H9 (cell line): ENCODE measurements around the gene GATD1. TPM values are rescaled to one million over a fixed set of nuclear protein-coding genes. Genes with fewer than 3 reads are reported as not detected.

Experiments used
- DNase-seq: peaks from one replicate; pipeline ENCODE4 v3.0.0-alpha.2; 2017
- H2AFZ ChIP-seq: one replicate; pipeline ENCODE4 v1.6.1; 2013; ENCODE audit warnings: mild to moderate bottlenecking, low read length, control low read depth, moderate library complexity
- H2AK5ac ChIP-seq: 2 replicates; pipeline ENCODE4 v1.6.1; 2013; ENCODE audit warnings: low read length, control low read depth, mixed read lengths; ENCODE audit not compliant: insufficient read length
- H2BK120ac ChIP-seq: one replicate; pipeline ENCODE4 v1.6.1; 2013; ENCODE audit warnings: low read depth, mild to moderate bottlenecking, low read length, control low read depth, inconsistent platforms; ENCODE audit not compliant: poor library complexity, severe bottlenecking
- H2BK12ac ChIP-seq: 2 replicates; pipeline ENCODE4 v1.6.1; 2013; ENCODE audit warnings: low read length, control low read depth, mixed read lengths, low read depth; ENCODE audit not compliant: insufficient read length
- H2BK15ac ChIP-seq: 2 replicates; pipeline ENCODE4 v1.6.1; 2013; ENCODE audit warnings: low read depth, low read length, control low read depth
- H2BK20ac ChIP-seq: one replicate; pipeline ENCODE4 v1.6.1; 2013; ENCODE audit warnings: low read depth, mild to moderate bottlenecking, low read length, control low read depth, inconsistent platforms; ENCODE audit not compliant: poor library complexity, severe bottlenecking
- H2BK5ac ChIP-seq: 2 replicates; pipeline ENCODE4 v1.6.1; 2013; ENCODE audit warnings: low read length, control low read depth, mixed read lengths; ENCODE audit not compliant: insufficient read length
- H3K14ac ChIP-seq: 2 replicates; pipeline ENCODE4 v1.6.1; 2013; ENCODE audit warnings: low read length, control low read depth; ENCODE audit not compliant: insufficient read depth
- H3K18ac ChIP-seq: 2 replicates; pipeline ENCODE4 v1.6.1; 2013; ENCODE audit warnings: low read depth, mild to moderate bottlenecking, mixed read lengths, low read length, control low read depth; ENCODE audit not compliant: insufficient read length
- H3K23ac ChIP-seq: 2 replicates; pipeline ENCODE4 v1.6.1; 2013; ENCODE audit warnings: low read length, control low read depth, mixed read lengths, low read depth; ENCODE audit not compliant: insufficient read length
- H3K23me2 ChIP-seq: 2 replicates; pipeline ENCODE4 v1.6.1; 2013; ENCODE audit warnings: low read depth, mild to moderate bottlenecking, mixed read lengths, low read length, control low read depth; ENCODE audit not compliant: insufficient read length, poor library complexity, severe bottlenecking
- H3K27ac ChIP-seq: 2 replicates; pipeline ENCODE4 v1.5.1; 2013; ENCODE audit warnings: low read length, control low read depth, mixed read lengths, low read depth; ENCODE audit not compliant: insufficient read length
- H3K27me3 ChIP-seq: 2 replicates; pipeline ENCODE4 v1.6.1; 2013; ENCODE audit warnings: low read length, control low read depth, inconsistent platforms; ENCODE audit not compliant: insufficient read depth
- H3K4ac ChIP-seq: 2 replicates; pipeline ENCODE4 v1.6.1; 2013; ENCODE audit warnings: low read depth, mild to moderate bottlenecking, control low read depth, inconsistent platforms, low read length, moderate library complexity
- H3K4me1 ChIP-seq: 2 replicates; pipeline ENCODE4 v1.6.1; 2013; ENCODE audit warnings: low read length, control low read depth, inconsistent platforms; ENCODE audit not compliant: insufficient read depth
- H3K4me2 ChIP-seq: 2 replicates; pipeline ENCODE4 v1.6.1; 2013; ENCODE audit warnings: low read length, control low read depth, mixed read lengths; ENCODE audit not compliant: insufficient read length, insufficient read depth
- H3K56ac ChIP-seq: 2 replicates; pipeline ENCODE4 v1.6.1; 2013; ENCODE audit warnings: low read depth, mild to moderate bottlenecking, mixed read lengths, low read length, control low read depth; ENCODE audit not compliant: insufficient read length
- H3K79me1 ChIP-seq: 2 replicates; pipeline ENCODE4 v1.6.1; 2013; ENCODE audit warnings: low read depth, mild to moderate bottlenecking, moderate library complexity, low read length, control low read depth, inconsistent platforms; ENCODE audit not compliant: insufficient read depth, poor library complexity, severe bottlenecking
- H3K79me2 ChIP-seq: 2 replicates; pipeline ENCODE4 v1.6.1; 2013; ENCODE audit warnings: low read length, control low read depth, inconsistent platforms; ENCODE audit not compliant: insufficient read depth
- H3K9ac ChIP-seq: 2 replicates; pipeline ENCODE4 v1.6.1; 2013; ENCODE audit warnings: low read length, control low read depth, mixed read lengths; ENCODE audit not compliant: insufficient read length; ENCODE audit errors: extremely low read depth
- H3K9me3 ChIP-seq: one replicate; pipeline ENCODE4 v1.6.1; 2013; ENCODE audit warnings: low read depth, low read length, inconsistent platforms; ENCODE audit not compliant: control insufficient read depth
- H3T11ph ChIP-seq: one replicate; pipeline ENCODE4 v1.6.1; 2013; ENCODE audit warnings: mild to moderate bottlenecking, low read length, control low read depth, inconsistent platforms
- H4K20me1 ChIP-seq: one replicate; pipeline ENCODE4 v1.6.1; 2013; ENCODE audit not compliant: control insufficient read depth, insufficient read length, insufficient read depth
- H4K5ac ChIP-seq: 2 replicates; pipeline ENCODE4 v1.6.1; 2013; ENCODE audit warnings: low read depth, mild to moderate bottlenecking, mixed read lengths, low read length, control low read depth; ENCODE audit not compliant: insufficient read length
- H4K8ac ChIP-seq: replicated peaks from 2 replicates; pipeline ENCODE4 v1.6.1; 2013; ENCODE audit warnings: low read length, control low read depth, mixed read lengths, low read depth; ENCODE audit not compliant: insufficient read length
- H4K91ac ChIP-seq: 2 replicates; pipeline ENCODE4 v1.6.1; 2013; ENCODE audit warnings: low read depth, mild to moderate bottlenecking, moderate library complexity, mixed read lengths, low read length, control low read depth; ENCODE audit not compliant: insufficient read length
- H3K27ac Mint-ChIP-seq, 3 experiments: 2 replicates in 2 of 3; 3 replicates in 1 of 3; pipeline ENCODE4 v1.8.0; 2020 to 2021; ENCODE audit warnings: mixed read lengths in 3 of 3, mild to moderate bottlenecking in 1 of 3, moderate library complexity in 1 of 3
- H3K27me3 Mint-ChIP-seq: 2 replicates; pipeline ENCODE4 v1.8.0; 2021; ENCODE audit warnings: low read depth, mild to moderate bottlenecking, moderate library complexity, mixed read lengths
- H3K36me3 Mint-ChIP-seq, 3 experiments: 2 replicates in 2 of 3; 3 replicates in 1 of 3; pipeline ENCODE4 v1.8.0; 2020 to 2021; ENCODE audit warnings: low read depth in 3 of 3, mixed read lengths in 3 of 3; ENCODE audit not compliant: insufficient read depth in 1 of 3
- H3K4me1 Mint-ChIP-seq, 2 experiments: 2 replicates each; pipeline ENCODE4 v1.8.0; 2020; ENCODE audit warnings: mixed read lengths in 2 of 2
- H3K4me3 Mint-ChIP-seq, 2 experiments: 2 replicates in 1 of 2; 3 replicates in 1 of 2; pipeline ENCODE4 v1.8.0; 2020 to 2021; ENCODE audit warnings: mild to moderate bottlenecking in 2 of 2, mixed read lengths in 2 of 2, moderate library complexity in 1 of 2
- H3K9me3 Mint-ChIP-seq, 2 experiments: 2 replicates in 1 of 2; 3 replicates in 1 of 2; pipeline ENCODE4 v1.8.0; 2020; ENCODE audit warnings: mild to moderate bottlenecking in 2 of 2, mixed read lengths in 2 of 2, moderate library complexity in 1 of 2
- CTCF ChIP-seq: fragments of 200-600 bp; sonication (generic); conservative IDR thresholded peaks from 3 replicates; pipeline ENCODE4 v1.8.0; 2021; ENCODE audit warnings: antibody characterized with exemption, mild to moderate bottlenecking
- WGBS: extraction: QIAGEN DNeasy Blood & Tissue Kit; methylation state at CpG from one replicate; pipeline ENCODE4 v1.1.7; 2013; ENCODE audit warnings: missing lambda C conversion rate, low lambda C conversion rate, mixed read lengths; ENCODE audit not compliant: insufficient read length; ENCODE audit errors: extremely low coverage; 5-methylcytosine and 5-hydroxymethylcytosine counted together
- total RNA-seq: library from RNA; stranded (reverse); gene quantifications from 2 replicates; pipeline ENCODE4 v1.2.1, GENCODE V29; 2021

The GATD1 gene
- total RNA-seq, 1 experiment from 2014 or later: 60.0 TPM

- no peak overlapping the region for H2BK20ac ChIP-seq
- H3K79me2 ChIP-seq: no peaks in the 10 kb centered on the region
- H3K27ac Mint-ChIP-seq: no peak overlapping the region
- no peak overlapping the region for H3K23ac ChIP-seq
- H3K4me1 Mint-ChIP-seq: peaks cover 23 to 33% of the 10 kb centered on the region in 2 experiments
- no peaks in the 10 kb centered on the region; the same call in 1 of the 2 replicates for H3K4me1 ChIP-seq
- WGBS: no CpG with 5 or more reads among the region's 11 CpGs
- no peak overlapping the region for H3K14ac ChIP-seq
- no peak overlapping the region for H2BK5ac ChIP-seq
- peaks cover 22% of the 10 kb centered on the region for H3K23me2 ChIP-seq
- H2AK5ac ChIP-seq: no peak overlapping the region
- no peaks in the 10 kb centered on the region for H3K79me1 ChIP-seq
- peaks cover 0 to 26% (median 13%) of the 10 kb centered on the region in 3 experiments for H3K36me3 Mint-ChIP-seq
- H3K9me3 Mint-ChIP-seq: no peaks in the 10 kb centered on the region; a peak in 1 of 5 replicates
- H4K91ac ChIP-seq: no peak overlapping the region
- H3K27ac ChIP-seq: no peak overlapping the region
- no peaks in the 10 kb centered on the region for H3K9me3 ChIP-seq
- H2BK120ac ChIP-seq: no peak overlapping the region
- peaks cover 18% of the 10 kb centered on the region for H3K27me3 Mint-ChIP-seq
- no peak overlapping the region for H4K5ac ChIP-seq
- H3K18ac ChIP-seq: no peak overlapping the region
- no peaks in the 10 kb centered on the region for H4K20me1 ChIP-seq
- no peak overlapping the region for H3K9ac ChIP-seq
- H3K4me3 Mint-ChIP-seq: peak overlapping the region in 1 of 2 experiments; percentile 51; a peak in 2 of 5 replicates
- H3T11ph ChIP-seq: no peak overlapping the region
- H3K27me3 ChIP-seq: no peaks in the 10 kb centered on the region; the same call in 1 of the 2 replicates
- TF ChIP-seq CTCF: no peak
- H2BK15ac ChIP-seq: no peak overlapping the region
- no peak overlapping the region for H2AFZ ChIP-seq
- H4K8ac ChIP-seq: no peak overlapping the region
- no peak overlapping the region for H3K4ac ChIP-seq
- H3K56ac ChIP-seq: no peak overlapping the region
- H3K4me2 ChIP-seq: no peak overlapping the region
- no peak for DNase-seq
- H2BK12ac ChIP-seq: no peak overlapping the region
These were observed 47.7 kb upstream of the GATD1 start for GRCh38 chr11:824942-825341.
